NCI-H526 treated with DMSO at 0.1 percent for 48 hours (cell line): ENCODE measurements around the gene SASH3.

Experiments
- DNase-seq: peaks from one replicate; lab custom pipeline; 2025; lab: John Stamatoyannopoulos, UW

Gene SASH3

GRCh38 chrX:129813662-129814368 lies 34.1 kb downstream of the SASH3 start:
- DNase-seq, result no peak

- DNase-seq, result no peak
Measured at GRCh38 chrX:129818123-129818522, 38.4 kb downstream of the SASH3 start.

- peak; percentile 15 for DNase-seq
Measured at GRCh38 chrX:129823115-129823514, 43.4 kb downstream of the SASH3 start.

- DNase-seq, result no peak
Measured at GRCh38 chrX:129823522-129823921, 43.8 kb downstream of the SASH3 start.

GRCh38 chrX:129824620-129825019 lies 44.9 kb downstream of the SASH3 start:
- DNase-seq, result no peak

GRCh38 chrX:129825746-129826505 lies 46.2 kb downstream of the SASH3 start:
- peak; percentile 60 for DNase-seq

- DNase-seq, result no peak
Measured at GRCh38 chrX:129830494-129830893, 50.7 kb downstream of the SASH3 start.

GRCh38 chrX:129831091-129831885 lies 51.5 kb downstream of the SASH3 start:
- peak; percentile 86 for DNase-seq

- DNase-seq, result no peak
Measured at GRCh38 chrX:129833153-129833990, 53.6 kb downstream of the SASH3 start.

GRCh38 chrX:129836827-129837226 lies 57.1 kb downstream of the SASH3 start:
- DNase-seq, result no peak

- DNase-seq, result no peak
Measured at GRCh38 chrX:129840344-129840743, 60.6 kb downstream of the SASH3 start.

GRCh38 chrX:129842510-129843208 lies 62.9 kb downstream of the SASH3 start:
- no peak for DNase-seq

- no peak for DNase-seq
Measured at GRCh38 chrX:129843209-129843458, 63.4 kb downstream of the SASH3 start.

GRCh38 chrX:129843459-129844306 lies 63.9 kb downstream of the SASH3 start, which contains the start of gene ZDHHC9:
Gene ZDHHC9 (minus strand): TSS chrX:129843886. CDS start chrX:129841945, 1,941 bp downstream.
- DNase-seq, result peak; percentile 77
